NCI-H748 (cell line): Measurements from ENCODE around the gene DLEC1.

Experiments used
- DNase-seq: peaks from one replicate; lab custom pipeline; 2025; ENCODE audit not compliant: unreplicated experiment; lab: John Stamatoyannopoulos, UW

The DLEC1 gene, protein sequence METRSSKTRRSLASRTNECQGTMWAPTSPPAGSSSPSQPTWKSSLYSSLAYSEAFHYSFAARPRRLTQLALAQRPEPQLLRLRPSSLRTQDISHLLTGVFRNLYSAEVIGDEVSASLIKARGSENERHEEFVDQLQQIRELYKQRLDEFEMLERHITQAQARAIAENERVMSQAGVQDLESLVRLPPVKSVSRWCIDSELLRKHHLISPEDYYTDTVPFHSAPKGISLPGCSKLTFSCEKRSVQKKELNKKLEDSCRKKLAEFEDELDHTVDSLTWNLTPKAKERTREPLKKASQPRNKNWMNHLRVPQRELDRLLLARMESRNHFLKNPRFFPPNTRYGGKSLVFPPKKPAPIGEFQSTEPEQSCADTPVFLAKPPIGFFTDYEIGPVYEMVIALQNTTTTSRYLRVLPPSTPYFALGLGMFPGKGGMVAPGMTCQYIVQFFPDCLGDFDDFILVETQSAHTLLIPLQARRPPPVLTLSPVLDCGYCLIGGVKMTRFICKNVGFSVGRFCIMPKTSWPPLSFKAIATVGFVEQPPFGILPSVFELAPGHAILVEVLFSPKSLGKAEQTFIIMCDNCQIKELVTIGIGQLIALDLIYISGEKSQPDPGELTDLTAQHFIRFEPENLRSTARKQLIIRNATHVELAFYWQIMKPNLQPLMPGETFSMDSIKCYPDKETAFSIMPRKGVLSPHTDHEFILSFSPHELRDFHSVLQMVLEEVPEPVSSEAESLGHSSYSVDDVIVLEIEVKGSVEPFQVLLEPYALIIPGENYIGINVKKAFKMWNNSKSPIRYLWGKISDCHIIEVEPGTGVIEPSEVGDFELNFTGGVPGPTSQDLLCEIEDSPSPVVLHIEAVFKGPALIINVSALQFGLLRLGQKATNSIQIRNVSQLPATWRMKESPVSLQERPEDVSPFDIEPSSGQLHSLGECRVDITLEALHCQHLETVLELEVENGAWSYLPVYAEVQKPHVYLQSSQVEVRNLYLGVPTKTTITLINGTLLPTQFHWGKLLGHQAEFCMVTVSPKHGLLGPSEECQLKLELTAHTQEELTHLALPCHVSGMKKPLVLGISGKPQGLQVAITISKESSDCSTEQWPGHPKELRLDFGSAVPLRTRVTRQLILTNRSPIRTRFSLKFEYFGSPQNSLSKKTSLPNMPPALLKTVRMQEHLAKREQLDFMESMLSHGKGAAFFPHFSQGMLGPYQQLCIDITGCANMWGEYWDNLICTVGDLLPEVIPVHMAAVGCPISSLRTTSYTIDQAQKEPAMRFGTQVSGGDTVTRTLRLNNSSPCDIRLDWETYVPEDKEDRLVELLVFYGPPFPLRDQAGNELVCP (N-terminal part only)

DNA sequence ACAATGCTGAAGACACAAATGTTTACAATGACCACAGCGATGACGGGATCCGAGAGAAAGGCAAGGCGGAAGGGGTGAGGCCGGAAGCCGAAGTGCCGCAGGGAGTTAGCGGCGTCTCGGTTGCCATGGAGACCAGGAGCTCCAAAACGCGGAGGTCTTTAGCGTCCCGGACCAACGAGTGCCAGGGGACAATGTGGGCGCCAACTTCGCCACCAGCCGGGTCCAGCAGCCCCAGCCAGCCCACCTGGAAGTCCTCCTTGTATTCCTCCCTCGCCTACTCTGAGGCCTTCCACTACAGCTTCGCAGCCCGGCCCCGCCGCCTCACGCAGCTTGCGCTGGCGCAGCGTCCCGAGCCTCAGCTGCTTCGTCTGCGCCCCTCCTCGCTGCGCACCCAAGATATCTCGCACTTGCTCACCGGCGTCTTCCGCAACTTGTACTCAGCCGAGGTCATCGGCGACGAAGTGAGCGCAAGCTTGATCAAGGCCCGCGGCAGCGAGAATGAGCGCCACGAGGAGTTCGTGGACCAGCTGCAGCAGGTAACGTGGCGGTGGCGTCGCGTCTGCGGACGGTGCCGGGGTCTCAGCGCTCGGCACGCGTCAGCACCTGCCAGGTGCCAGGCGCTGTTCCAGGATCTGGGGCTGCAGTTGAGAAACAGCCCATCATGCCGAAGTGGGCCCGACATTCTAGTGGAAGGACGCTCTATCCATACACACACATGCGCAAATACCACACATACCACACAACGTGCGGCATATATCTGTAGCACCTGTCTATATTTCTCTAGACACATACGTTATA is at the start of gene DLEC1:
DLEC1 (plus strand) TSS at position 108 of the 798 bp plus-strand sequence; CDS start at position 126, 18 bp downstream.
- DNase-seq: peak; percentile 72

DNA sequence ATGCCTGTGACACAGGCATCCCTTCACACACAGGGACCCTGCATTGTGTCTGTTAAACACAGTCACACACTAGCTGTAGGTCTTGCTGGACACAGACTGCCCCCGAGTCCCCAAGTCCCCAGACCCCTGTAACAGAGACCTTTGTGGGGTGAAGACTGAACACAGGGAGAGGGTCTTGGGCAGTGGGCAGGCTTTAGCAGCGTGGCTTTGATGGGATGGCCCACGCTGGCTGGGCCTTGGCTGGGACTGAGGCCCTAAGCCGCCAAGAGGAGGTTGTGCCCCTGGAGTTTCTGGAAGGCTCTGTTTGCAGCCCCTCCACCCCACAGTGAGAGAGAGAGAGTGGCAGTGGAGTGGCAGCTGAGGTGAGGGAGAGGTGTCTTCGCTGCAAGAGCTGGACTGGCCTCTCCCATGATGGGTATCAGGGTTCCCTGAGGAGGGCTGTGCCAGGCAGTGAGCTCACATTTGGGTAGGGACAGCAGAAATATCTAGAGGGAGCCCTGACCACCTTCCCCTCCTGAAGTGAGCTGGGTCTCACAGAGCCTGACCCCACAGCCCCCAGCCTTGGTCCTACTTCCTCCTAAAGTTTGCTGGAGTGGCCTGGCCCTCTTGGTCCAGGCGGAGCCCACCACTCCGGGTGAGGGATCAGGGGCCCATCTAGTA is 49.1 kb upstream of the DLEC1 start:
- no peak for DNase-seq

DNA sequence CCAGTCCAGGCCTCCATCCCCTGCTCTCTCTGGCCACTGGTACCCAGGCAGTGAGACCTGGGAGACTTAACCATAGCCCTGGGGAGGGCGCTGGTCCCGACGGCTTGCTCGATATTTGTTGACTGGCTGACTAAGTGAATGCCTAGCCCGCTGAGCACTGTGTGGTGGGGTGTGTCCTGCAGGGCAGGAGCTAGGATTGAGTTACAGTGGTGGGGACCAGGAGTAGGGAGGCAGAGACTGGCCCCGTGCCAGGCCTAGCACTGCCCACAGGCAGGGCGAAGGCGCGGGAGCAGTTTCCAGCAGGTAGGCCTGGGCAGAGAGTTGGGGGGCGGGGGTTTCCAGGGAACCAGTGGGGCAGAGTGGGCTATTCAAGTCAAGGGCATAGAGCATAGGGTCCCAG is 48.5 kb upstream of the DLEC1 start, which contains the start of gene VILL:
VILL (plus strand) TSS at position 260 of the 400 bp plus-strand sequence. CDS start 2,887 bp downstream, outside the sequence.
- peak; percentile 31 for DNase-seq

DNA sequence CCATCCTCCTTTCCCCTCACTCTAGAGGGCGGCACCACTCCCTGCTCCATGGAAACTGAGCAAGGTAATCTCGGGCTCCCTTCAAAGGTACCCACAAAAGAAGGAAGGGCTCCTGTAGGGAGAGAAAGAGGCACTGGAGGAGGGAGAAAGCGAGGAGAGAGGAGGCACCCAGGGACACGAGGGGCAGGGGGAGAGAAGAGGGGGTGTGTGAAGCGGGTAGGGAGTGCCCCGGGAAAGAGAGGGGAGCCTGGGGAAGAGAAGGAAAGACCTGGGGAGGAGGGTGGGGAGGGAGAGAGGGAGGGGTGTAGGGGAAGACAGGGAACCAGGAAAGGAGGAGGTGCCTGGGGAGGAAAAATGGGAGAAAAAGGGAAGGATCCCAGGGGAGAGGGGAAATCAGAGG is 47.9 kb upstream of the DLEC1 start:
- DNase-seq: no peak

DNA sequence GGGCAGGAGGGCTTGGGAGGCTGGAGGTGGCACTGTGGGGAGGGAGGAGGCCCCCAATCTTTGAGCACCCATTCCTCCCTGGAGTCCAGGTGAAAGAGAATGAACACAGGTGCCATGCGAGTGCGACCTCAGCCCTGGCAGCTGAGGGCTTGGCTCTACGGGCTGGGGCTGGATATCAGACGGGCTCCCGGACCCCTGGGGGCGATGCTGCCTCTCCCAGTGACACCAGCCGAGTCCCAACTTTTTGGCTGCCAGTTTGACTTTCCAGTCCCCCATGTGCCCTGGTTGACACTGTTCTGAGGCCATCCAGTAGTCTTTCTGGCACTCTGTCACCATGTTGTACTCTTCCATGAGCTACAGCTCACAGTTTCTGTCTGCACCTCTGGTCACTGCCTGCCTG is 47.2 kb upstream of the DLEC1 start:
- no peak for DNase-seq

DNA sequence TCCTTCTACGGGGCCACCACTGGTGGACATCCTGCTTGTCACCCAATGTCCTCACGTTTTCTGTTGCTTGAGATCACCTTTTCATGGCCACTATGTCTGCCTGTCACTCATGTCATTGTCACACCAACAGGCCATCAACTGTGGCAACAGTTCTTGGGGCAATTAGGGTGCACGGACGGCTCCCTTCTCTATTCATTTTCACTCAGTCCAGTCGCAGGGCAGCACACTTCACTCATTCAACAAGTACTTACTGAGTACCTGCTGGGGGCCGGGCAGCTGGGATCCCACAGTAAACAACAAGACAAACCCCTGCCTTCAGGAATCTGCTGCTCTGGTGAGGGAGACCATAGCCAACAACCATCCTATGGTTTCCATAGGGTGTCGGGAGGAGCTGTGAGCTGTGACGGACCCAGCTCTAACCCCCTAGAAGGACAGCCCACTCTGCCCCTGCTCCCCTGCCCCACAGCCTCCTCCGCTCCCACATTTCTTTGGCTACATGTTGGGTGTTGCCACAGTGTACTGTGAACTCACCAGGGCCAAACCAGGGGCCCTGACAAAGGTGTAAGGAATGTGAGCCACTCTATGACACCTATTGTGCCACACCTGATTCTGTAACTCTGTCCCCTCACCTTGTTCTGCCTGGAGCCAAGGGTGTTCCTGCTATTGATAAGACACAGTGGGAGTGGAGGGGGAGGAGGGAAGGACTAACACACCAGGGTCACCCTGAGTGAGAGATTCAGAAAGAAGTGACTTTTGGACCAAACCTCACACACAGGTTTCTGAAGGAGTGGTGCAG is 46.5 kb upstream of the DLEC1 start:
- no peak for DNase-seq

DNA sequence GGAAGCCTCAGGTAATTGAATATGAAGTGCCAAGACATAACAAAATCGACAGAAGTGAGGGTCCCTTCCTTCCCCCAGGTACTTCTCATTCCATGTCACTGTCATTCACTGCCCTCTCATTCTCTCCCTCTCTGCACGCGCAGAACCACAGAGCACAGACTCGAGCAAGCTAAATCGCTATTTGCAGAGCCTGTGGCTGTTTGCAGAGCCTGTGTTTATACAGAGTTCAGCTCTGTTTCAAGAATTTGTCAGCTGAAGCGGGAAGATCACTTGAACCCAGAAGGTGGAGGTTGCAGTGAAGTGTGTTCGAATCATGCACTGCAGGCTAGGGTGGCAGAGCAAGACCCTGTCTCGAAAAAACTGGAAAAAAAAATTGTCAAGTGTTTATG is 45.9 kb upstream of the DLEC1 start:
- DNase-seq: no peak

DNA sequence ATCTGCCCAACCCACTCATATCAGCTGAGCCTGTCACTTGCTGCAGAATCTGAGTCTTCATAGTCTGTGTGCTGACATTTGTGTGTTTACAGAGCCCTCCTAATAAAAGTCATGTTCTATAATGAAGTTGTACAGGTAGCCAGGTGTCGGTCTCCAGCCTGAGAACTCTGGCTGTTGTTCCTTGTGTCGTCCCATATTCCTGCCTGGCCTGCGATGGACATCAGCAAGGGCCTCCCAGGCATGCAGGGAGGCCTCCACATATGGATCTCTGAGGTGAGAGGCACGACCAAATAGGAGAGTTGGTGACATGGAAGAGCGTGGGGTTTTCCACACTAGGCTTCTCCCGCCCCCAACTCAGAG is 45.6 kb upstream of the DLEC1 start:
- DNase-seq: no peak

DNA sequence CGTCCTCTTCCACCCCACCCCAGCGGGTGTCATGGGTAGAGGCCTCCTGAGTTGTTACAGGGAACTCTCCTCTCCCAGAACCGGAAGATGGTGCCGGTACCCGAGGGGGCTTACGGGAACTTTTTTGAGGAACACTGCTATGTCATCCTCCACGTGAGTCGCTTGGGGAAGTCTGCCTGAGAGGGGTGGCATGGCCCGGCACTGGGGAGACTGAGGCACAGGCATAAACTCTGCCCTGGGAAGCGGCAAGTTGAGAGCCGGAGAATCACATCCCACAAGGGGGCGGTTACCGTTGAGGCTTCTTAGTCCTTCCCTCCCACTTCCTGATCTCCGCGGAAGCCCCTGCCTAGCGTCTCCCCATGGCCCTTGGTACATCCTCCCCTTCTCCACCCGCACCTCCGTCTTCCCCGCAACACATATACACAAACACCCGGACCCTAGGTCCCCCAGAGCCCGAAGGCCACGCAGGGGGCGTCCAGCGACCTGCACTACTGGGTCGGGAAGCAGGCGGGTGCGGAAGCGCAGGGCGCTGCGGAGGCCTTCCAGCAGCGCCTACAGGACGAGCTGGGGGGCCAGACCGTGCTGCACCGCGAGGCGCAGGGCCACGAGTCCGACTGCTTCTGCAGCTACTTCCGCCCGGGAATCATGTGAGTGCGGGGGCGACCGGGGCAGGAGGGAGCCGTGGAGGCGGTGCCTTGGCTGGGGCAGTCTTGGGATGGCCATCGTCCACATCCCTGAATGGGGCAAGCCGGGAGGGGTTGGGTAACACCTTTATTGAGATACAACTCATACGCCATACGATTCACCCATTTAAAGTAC is 45.0 kb upstream of the DLEC1 start:
- DNase-seq: no peak

DNA sequence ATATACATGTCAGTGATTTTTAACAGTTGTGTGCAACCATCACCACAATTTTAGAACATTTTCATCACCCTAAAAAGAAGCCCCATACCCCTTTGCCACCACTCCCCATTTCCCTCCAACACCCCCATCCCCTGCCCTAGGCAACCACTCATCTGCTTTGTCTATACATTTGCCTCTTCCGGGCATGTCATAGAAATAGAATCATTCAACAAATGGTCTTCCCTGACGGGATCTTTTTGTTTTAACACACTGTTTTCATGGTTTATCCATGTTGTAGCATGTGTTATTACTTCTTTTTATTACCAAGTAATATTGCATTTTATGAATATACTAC is 44.4 kb upstream of the DLEC1 start:
- no peak for DNase-seq

DNA sequence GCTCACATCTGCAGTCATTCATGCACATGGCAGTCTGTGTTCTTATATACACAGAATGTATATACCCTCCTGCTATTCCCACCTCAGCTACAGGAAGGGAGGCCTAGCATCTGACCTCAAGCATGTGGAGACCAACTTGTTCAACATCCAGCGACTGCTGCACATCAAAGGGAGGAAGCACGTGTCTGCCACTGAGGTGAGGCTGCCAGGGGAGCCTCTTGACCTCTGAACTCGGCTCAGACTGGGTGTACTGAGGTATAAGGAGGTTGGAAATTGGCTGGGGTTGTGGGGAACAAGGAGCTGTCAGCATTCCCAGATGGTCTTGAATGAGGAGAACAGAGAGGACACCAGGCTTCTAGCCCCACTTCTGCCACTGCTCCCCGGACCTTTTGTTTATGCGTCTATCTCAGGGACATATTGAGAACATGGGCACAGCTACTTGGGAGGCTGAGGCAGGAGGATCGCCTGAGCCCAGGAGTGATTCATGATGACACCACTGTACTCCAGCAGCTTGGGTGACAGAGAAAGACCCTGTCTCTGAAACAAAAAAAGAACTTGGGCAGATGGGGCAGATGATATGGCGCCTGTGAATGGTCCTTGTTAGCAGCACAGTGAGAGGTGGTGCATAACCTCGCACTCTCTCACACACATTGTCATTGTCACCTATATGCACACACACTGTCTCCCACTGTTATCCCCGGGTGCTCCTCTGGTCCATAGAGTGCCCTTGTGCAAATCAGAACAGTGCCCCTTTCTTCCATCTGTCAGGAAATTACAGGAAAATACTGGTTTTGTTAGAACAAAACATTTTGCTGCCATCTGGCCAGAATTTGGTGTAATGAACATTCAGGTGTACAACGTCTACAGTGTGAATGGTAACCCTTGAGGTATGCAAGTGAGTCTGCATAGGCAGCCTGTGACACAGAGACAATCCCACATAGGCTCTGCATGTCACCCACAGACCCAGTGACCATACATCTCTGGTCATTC is 43.1 kb upstream of the DLEC1 start:
- DNase-seq: no peak

DNA sequence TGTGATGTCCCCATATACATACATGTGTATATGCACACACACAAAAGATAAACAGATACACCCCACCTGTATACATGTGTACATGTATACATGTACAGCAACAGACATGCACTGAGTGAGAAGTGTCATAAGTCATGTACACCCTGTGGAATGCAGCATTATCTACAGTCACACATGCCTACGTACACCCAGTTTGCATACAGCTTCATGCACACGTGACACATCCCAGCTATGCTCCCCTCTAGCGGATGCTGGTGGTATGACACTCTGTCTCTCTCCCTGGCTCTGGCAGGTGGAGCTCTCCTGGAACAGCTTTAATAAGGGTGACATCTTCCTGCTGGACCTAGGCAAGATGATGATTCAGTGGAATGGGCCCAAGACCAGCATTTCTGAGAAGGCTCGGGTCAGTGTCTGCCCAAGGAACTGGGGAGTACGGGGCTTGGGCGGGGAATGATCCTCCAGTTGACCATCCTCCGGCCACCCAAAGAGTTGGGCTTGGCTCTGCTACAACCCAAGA is 42.2 kb upstream of the DLEC1 start:
- peak; percentile 57 for DNase-seq

DNA sequence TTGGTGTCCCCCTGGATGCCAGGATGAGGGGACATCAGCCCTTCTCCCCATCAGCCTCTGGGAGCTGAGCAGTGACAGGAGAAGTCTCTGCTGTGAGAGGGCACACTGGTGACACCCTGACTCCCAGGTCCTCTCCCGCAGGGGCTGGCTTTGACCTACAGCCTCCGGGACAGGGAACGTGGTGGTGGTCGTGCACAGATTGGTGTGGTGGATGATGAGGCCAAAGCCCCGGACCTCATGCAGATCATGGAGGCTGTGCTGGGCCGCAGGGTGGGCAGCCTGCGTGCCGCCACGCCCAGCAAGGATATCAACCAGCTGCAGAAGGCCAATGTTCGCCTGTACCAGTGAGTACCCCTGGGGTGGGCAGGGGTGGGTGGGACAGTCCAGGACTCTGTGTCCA is 41.7 kb upstream of the DLEC1 start:
- DNase-seq: no peak

DNA sequence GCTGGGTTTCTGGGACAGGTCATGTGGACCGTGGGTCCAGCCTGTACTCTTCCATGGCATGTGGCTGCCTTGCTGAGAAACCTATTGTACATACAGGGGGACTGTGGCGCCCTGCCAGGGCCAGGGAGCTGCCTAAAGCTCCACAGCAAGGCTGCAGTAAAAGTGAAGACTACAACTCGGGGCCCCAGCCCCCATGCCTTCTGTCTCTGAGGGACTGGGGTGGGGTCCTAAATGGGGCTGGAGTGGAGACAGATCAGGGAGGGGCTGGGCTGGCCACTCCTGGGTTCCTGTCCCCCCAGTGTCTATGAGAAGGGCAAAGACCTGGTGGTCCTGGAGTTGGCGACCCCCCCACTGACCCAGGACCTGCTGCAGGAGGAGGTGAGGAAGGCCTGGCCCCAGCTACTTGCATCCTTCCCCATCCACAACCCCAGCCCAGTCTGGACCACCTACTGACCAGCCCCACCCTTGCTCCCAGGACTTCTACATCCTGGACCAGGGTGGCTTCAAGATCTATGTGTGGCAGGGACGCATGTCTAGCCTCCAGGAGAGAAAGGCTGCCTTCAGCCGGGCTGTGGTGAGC is 41.1 kb upstream of the DLEC1 start:
- DNase-seq: peak; percentile 13

DNA sequence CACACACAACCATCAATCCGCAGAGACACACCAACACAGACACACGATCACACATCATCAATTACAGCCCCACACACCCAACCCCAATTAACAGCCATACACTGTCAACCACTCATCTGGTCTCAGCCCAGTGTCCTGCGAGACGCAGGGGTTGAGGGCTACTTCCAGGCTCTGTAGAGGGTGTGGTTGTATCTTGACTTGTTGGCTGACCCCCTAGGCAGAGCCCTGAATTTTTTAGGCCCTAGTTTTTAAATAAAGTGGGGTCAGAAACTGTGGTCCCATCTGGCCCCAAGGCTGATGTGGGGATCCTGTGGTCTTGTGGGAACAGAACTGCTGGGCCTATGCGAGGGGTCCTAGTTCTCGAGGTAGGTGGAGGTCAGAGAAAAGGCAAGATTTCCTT is 39.2 kb upstream of the DLEC1 start:
- DNase-seq: no peak

DNA sequence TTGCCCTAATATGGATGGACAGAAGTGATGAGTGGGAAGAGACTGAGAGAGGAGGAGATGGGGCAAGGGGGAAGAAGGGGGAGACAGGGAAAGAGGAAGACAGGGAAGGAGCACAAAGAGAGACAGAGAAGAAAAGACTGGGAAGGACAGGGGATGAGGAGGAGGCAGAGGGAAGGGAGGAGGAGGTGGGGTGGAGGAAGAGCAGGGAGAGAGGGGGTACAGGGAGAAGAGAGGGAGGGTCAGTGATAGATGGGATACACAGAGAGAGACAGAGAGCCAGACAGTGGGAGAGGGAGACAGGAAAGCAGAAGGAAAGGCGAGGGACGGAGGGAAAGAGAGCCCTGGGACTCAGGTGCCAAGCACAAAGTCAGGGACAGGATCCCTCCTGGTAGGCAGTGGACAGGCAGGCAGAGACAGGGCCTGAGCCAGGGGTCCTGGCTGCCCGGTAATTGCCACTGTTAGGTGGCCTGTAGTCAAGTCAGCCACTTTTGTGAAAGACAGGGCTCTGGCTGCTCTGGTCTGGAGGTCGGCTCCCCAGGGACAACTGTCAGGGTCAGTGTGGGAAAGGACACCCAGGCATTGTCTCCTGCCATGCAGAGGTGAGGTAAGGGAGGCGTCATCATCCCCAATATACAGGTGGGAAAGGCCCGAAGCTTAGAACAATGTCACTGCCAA is 38.6 kb upstream of the DLEC1 start:
- no peak for DNase-seq
